HG03060 (cell line): ENCODE results near the gene ELAVL2.

Source experiments
- ATAC-seq: cut with Tn5 transposase; IDR thresholded peaks from one replicate; pipeline ENCODE4 v1.9.1; 2021; ENCODE audit warnings: low read depth, moderate number of reproducible peaks; ENCODE audit not compliant: unreplicated experiment

The ELAVL2 gene

GRCh38 chr9:23826120-23826629, at the start of gene ELAVL2:
Gene ELAVL2, minus strand, starts transcription at chr9:23826240. Its CDS starts 64,006 bp downstream, at chr9:23762234.
- no peak for ATAC-seq

GRCh38 chr9:23858234-23858633, 32.2 kb upstream of the ELAVL2 start:
- no peak for ATAC-seq

GRCh38 chr9:23855873-23856604, 30.0 kb upstream of the ELAVL2 start:
- ATAC-seq: no peak

DNA sequence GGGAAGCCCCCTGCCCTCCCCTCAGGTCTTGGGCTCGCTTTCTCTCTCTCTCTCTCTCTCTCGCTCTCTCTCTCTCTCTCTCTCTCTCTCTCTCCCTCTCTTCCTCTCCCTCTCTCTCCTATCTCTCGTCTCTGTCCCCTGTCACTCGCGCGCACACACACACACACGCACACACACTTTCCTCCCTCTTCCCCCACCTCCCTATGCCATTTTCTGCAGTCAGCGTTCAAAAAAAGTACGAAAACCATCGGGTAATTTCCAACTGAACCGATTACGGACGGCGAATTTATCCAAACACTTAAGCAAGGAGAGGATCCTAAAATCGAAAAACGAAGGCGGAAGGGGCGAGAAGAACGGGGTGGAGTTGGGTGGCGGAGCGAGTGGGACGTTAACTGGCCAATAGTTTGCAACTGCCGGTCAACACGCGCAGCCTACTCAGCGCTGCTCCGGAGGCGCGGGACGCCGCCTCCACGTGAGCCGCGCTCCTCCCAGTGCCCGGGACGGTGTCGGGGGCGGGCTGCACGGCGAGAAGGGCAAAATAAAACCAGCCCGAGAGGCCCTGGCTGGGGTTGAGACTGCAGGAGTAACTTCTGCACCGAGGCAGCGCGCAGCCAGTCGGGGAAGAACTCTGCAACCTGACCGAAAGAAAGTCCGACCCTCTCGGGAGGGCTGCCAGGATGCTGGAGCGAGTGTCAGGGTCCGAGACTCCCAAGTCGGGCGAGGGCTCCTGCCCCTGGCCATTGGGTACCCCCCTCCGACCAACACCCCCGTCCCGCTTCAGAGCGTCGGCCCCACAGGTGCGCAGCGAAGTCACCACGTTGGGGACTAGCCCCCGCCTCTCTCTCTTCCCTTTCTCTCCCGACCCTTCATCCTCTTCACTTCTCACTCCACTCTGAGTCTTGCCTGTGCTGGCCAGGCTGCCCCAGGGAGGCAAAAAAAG, 24.9 kb upstream of the ELAVL2 start:
- ATAC-seq: no peak

GRCh38 chr9:23850242-23850689, 24.2 kb upstream of the ELAVL2 start:
- ATAC-seq: no peak

DNA sequence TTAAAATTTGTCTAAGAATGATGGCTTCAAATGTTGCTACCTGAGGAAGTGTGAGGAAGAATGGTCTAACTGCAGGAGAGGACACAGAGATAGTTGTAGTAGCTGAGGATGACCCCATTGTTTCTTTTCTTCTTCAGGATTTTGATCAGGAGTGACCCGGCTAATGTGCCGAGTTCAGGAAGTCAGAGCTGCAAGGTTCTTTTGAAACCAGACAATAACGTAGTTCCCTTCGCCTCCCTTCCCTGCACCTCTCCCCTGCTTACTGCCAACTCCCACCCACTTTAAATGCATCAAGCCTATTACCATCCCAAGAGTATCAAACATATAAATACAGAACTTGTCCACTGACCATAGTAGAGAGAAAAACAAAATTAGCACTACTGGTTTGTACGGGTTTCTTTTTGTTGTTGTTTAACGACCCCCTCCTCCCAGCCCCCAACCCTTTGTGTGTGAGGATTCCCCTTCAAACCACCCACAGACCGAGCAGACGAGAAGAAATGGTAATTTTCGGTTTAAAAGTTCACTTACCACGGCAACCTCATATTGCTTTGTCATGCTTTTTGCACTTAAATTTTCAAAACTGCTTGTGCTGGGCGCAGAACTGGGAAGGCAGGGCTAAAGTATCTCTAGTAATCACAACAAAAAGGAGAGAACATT, 23.5 kb upstream of the ELAVL2 start:
- no peak for ATAC-seq

DNA sequence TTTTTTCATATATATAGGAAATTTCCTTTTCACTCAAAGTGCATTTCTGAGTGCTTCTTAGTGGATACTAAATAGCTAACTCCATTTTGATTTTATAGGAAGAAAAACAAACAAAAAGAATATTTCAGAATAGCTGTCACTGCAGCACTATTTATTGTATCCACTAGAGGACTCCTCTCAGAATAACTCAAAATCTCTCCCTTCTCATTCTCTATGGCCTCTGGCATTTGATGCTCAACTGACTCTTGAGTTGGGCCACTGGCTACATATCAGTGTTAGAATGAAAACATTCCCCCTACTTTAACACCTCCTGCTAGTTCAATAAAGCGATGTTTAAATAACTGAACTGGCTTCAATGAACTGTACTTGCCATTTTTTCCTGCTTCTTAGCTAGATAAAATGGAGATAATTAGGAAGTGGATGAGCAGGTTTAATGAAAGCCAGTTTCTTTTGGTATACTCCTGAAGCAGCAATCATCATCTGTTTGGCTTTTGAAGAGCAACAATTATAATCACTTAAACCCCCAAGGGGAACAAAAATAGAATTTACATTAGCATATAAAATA, 16.6 kb upstream of the ELAVL2 start:
- no peak for ATAC-seq

GRCh38 chr9:23841304-23841703, 15.3 kb upstream of the ELAVL2 start:
- ATAC-seq: no peak

DNA sequence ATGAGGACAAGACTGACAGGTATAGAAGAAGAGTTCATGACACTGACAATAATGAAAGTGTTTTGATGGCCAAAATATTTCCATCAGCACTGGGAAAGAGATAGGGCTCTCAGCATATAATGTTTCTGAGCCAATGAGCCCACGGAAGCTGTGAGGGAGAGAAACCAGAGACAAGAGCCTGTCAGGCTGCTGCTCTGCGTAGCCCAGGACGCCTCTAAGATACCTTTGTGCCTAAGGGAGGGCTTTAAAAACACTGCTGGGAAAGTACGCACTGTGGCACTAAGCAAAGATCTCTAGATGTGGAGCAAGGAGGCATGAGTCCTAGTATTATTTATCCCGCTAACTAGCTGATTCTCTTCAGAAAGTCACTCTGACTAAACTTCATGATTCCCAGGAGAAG, 11.0 kb upstream of the ELAVL2 start:
- no peak for ATAC-seq

- ATAC-seq: no peak
Observed at GRCh38 chr9:23830929-23831730, 5.1 kb upstream of the ELAVL2 start.

- no peak for ATAC-seq
Observed at GRCh38 chr9:23830476-23830805, 4.4 kb upstream of the ELAVL2 start.

DNA sequence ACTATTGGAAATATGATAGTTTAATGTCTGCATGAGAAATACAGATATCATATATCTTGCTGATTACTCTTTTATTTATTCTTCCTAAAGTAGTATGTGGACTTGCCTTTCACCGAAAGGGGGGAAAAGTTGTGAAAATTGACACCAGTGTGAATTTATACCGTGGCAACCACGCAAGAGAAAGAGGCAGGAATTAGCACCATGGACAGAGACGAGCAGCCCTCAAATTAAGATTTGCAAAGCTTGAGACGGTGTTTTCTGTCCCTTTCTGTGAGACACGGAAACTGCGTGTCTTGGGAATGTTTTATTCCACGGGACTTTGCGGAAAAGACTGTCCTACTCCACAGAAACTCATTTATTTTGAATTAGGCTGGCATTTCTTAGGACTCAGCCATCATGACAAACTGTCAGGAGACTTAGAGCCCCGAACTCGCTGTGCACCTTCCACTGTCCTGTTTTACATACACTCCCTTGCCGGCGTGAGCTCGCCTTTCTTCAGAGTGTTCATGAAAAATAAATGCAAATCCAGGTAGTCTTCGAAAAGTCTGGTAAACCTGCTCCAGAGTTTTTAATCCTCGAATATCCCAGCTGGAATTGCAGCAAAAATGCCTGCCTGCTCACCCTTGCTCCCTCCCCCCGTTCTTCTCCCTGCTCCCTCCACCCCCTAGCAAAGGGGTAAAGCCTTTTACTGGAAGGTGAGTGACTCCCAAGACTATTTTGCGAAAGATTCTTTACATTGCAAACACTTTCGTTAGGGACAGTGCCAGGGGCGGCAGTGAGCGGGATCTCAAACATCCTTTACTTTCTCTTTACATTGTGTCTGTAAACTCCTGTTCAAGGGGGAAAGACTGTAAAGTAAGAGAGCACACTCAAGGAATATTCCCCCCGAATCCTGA, 3.8 kb upstream of the ELAVL2 start:
- no peak for ATAC-seq

GRCh38 chr9:23825700-23826099, 340 bp downstream of the ELAVL2 start:
- ATAC-seq: no peak

- no peak for ATAC-seq
Observed at GRCh38 chr9:23824830-23825591, 1.0 kb downstream of the ELAVL2 start.

DNA sequence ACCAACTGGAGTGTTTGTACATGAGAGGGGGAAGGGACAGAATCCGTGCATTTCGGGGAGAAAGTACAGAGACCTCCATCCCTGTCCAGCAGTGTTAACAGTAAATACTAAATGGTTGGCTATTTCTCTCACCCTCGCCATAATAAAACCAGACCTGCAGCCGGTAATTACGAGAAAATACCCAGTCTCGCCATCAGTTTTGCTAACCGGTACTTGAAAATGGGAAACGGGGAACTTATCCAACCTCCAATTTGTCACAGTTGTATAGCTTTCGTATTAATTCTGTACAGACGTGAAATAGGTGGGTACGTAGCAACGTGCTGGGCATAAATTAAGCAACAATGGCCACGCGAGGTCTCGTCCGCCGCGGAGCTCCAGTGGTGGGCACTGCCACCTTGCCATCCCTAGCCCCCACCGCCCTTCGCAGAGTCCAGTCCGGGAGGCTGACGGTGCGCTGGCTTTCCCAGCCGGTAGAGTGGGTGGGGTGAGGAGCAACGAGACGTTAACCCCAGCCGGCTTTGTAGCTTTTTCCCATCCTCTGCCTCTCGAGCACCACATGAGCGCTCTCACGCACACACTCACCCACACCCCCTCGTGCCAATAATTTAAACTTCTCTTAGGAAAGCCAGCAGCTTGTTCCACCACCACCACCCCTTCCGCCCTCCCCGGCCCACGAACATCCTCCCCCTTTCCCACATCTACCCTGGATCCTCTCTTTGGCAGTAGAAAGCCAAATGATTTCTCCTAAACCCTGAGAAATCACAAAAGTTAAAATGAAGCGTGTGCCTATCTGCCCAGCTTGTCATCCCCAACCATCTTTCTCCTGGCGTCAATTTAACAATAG, 1.8 kb downstream of the ELAVL2 start:
- ATAC-seq: no peak

GRCh38 chr9:23823269-23823668, 2.8 kb downstream of the ELAVL2 start:
- ATAC-seq: no peak
